HG03108 (cell line): ENCODE measurements around the gene SRRM3.
"Not testable (repeated sequence)": the region's sequence is repeated elsewhere in the genome, so short reads cannot be mapped to it uniquely, and the experiment has no call there.

Experiments
- ATAC-seq: cut with Tn5 transposase; IDR thresholded peaks from one replicate; pipeline ENCODE4 v1.9.1; 2021; ENCODE audit warnings: moderate library complexity; ENCODE audit not compliant: unreplicated experiment

The SRRM3 gene

GRCh38 chr7:76261329-76261728 lies 59.6 kb downstream of the SRRM3 start:
- no peak for ATAC-seq

- no peak for ATAC-seq
Observed at GRCh38 chr7:76261931-76262330, 60.2 kb downstream of the SRRM3 start.

- ATAC-seq: no peak
Observed at GRCh38 chr7:76262683-76263402, 61.1 kb downstream of the SRRM3 start.

GRCh38 chr7:76265299-76265698 lies 63.6 kb downstream of the SRRM3 start:
- no peak for ATAC-seq

GRCh38 chr7:76267107-76267893 lies 65.6 kb downstream of the SRRM3 start:
- ATAC-seq: no peak

- no peak for ATAC-seq
Observed at GRCh38 chr7:76267894-76268183, 66.1 kb downstream of the SRRM3 start.

GRCh38 chr7:76268376-76268775 lies 66.7 kb downstream of the SRRM3 start:
- ATAC-seq: no peak

- ATAC-seq: no peak
Observed at GRCh38 chr7:76269895-76270294, 68.2 kb downstream of the SRRM3 start.

- not testable (repeated sequence) for ATAC-seq
Observed at GRCh38 chr7:76271384-76271783, 69.7 kb downstream of the SRRM3 start.

- no peak for ATAC-seq
Observed at GRCh38 chr7:76272142-76272541, 70.4 kb downstream of the SRRM3 start.

- ATAC-seq: no peak
Observed at GRCh38 chr7:76272851-76273497, 71.3 kb downstream of the SRRM3 start.

- ATAC-seq: no peak
Observed at GRCh38 chr7:76273503-76273902, 71.8 kb downstream of the SRRM3 start.

GRCh38 chr7:76278540-76278939 lies 76.8 kb downstream of the SRRM3 start:
- no peak for ATAC-seq

GRCh38 chr7:76280408-76280807 lies 78.7 kb downstream of the SRRM3 start:
- no peak for ATAC-seq

GRCh38 chr7:76281006-76281705 lies 79.5 kb downstream of the SRRM3 start:
- no peak for ATAC-seq

GRCh38 chr7:76281706-76282343 lies 80.1 kb downstream of the SRRM3 start:
- no peak for ATAC-seq

- no peak for ATAC-seq
Observed at GRCh38 chr7:76282344-76283253, 80.9 kb downstream of the SRRM3 start.

- no peak for ATAC-seq
Observed at GRCh38 chr7:76283254-76284159, 81.8 kb downstream of the SRRM3 start.
